ENCODE results near the gene CP.
"Not testable (repeated sequence)": the region's sequence is repeated elsewhere in the genome, so short reads cannot be mapped to it uniquely, and the experiment has no call there.

CP gene

GRCh38 chr3:149221783-149222517 is at the start of gene CP:
TSS of gene CP (minus strand) at chr3:149221829. CDS start at chr3:149221792, 37 bp downstream.
- peak; percentile 55 for DNase-seq (ENCODE audit: low spot score)

- no peak for DNase-seq (ENCODE audit: low spot score)
Observed at GRCh38 chr3:149270180-149270579, 48.6 kb upstream of the CP start.

GRCh38 chr3:149269687-149270086 is 48.1 kb upstream of the CP start:
- no peak for DNase-seq (ENCODE audit: low spot score)

GRCh38 chr3:149267565-149267964 is 45.9 kb upstream of the CP start:
- DNase-seq (ENCODE audit: low spot score): no peak

GRCh38 chr3:149266736-149267135 is 45.1 kb upstream of the CP start:
- DNase-seq (ENCODE audit: low spot score): no peak

GRCh38 chr3:149263856-149264255 is 42.2 kb upstream of the CP start:
- no peak for DNase-seq (ENCODE audit: low spot score)

GRCh38 chr3:149258714-149259113 is 37.1 kb upstream of the CP start:
- DNase-seq (ENCODE audit: low spot score): no peak

- DNase-seq (ENCODE audit: low spot score): peak; percentile 34
Observed at GRCh38 chr3:149258298-149258697, 36.7 kb upstream of the CP start.

GRCh38 chr3:149252272-149252671 is 30.6 kb upstream of the CP start:
- no peak for DNase-seq (ENCODE audit: low spot score)

GRCh38 chr3:149251186-149251585 is 29.6 kb upstream of the CP start:
- DNase-seq (ENCODE audit: low spot score): no peak

- no peak for DNase-seq (ENCODE audit: low spot score)
Observed at GRCh38 chr3:149247929-149248691, 26.5 kb upstream of the CP start.

GRCh38 chr3:149247008-149247710 is 25.5 kb upstream of the CP start:
- no peak for DNase-seq (ENCODE audit: low spot score)

- DNase-seq (ENCODE audit: low spot score): peak; percentile 64
Observed at GRCh38 chr3:149245738-149246451, 24.3 kb upstream of the CP start.

GRCh38 chr3:149243540-149243939 is 21.9 kb upstream of the CP start:
- DNase-seq (ENCODE audit: low spot score): no peak

GRCh38 chr3:149239357-149239936 is 17.8 kb upstream of the CP start:
- no peak for DNase-seq (ENCODE audit: low spot score)

- not testable (repeated sequence) for DNase-seq (ENCODE audit: low spot score)
Observed at GRCh38 chr3:149238268-149238667, 16.6 kb upstream of the CP start.

GRCh38 chr3:149235599-149236424 is 14.2 kb upstream of the CP start:
- no peak for DNase-seq (ENCODE audit: low spot score)

- DNase-seq (ENCODE audit: low spot score): no peak
Observed at GRCh38 chr3:149234671-149235245, 13.1 kb upstream of the CP start.

GRCh38 chr3:149233323-149233722 is 11.7 kb upstream of the CP start:
- no peak for DNase-seq (ENCODE audit: low spot score)

GRCh38 chr3:149231871-149232270 is 10.2 kb upstream of the CP start:
- no peak for DNase-seq (ENCODE audit: low spot score)

All from pons (tissue), 1 donor.